GM12874 (cell line): ENCODE measurements around the gene KLK10.

Experiments used
- TF ChIP-seq, protein P1 (sequence below): IDR thresholded peaks from 2 replicates; pipeline ENCODE4 v1.5.1; 2011; ENCODE audit warnings: low read depth, mild to moderate bottlenecking, control low read depth, low read length, moderate library complexity; ENCODE audit not compliant: insufficient read depth

KLK10 gene

DNA sequence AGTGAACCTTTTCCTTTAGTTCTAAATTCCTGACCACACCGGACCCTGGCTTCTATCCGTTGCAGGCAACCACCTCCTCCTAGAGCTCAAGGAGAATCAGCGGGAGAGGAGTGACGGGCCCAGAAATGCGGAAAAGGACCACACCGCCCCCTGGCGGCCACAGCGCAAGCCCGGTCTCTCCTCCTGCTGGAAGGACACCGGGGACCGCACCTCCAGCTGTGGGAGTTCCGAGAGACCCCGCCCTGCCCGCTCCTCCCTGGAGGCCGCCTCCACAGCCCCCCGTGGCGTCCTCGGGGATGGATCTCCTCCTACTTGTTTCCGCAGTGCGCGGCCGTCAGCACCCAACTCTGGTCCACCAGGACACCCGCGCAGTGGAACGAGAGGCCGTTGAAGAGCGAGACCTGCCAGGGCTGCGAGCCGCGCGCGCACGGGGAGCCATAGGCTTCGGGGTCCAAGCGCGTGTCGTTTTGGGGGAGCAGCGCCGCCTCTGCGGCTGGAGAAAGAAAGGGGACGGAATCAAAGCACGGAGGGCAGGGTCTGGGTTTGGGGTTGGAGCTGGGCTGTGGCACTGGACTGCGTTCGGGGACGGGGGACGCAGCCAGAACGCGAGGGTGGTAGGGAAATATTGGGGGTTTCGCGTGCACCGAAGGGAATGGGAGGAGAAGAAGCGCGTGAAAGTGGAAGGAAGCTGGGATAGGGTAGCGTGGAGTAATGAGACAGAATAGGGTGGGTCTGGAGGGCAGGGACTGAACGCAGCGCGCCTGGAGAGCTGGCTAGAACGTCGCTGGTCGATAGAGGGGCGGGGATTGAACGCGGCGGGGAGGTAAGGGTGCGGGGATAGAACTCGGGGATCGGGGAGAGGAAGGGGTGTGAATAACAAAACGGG, 2.5 kb downstream of the KLK10 start:
- TF ChIP-seq, protein P1, sequence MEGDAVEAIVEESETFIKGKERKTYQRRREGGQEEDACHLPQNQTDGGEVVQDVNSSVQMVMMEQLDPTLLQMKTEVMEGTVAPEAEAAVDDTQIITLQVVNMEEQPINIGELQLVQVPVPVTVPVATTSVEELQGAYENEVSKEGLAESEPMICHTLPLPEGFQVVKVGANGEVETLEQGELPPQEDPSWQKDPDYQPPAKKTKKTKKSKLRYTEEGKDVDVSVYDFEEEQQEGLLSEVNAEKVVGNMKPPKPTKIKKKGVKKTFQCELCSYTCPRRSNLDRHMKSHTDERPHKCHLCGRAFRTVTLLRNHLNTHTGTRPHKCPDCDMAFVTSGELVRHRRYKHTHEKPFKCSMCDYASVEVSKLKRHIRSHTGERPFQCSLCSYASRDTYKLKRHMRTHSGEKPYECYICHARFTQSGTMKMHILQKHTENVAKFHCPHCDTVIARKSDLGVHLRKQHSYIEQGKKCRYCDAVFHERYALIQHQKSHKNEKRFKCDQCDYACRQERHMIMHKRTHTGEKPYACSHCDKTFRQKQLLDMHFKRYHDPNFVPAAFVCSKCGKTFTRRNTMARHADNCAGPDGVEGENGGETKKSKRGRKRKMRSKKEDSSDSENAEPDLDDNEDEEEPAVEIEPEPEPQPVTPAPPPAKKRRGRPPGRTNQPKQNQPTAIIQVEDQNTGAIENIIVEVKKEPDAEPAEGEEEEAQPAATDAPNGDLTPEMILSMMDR: peak; percentile 97

DNA sequence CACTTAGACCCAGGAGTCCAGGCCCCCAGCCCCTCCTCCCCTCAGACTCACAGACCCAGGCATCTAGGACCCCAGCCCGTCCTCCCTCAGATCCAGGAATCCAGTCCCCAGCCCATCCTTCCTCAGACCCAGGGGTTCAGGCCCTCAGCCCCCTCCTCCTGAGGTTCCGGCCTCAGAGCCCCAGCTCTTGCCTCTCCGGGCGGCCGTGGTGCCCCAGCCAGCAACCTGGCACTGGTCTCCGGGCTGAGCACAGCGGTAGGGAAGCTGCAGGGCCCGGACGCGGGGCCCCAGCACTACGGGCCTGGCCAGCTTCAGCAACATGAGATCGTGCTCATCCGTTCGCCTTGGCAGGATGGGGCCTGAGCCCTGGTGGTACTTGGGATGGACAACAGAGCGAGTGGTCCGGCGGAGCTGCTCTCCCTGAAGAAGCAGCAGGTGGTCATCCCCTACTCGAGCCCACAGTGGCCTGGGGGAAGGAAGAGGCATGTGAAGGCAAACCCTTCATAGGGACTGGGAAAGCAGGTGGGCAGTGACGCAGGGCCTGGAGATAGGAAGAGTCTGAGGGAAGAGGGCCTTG, 3.7 kb downstream of the KLK10 start:
- TF ChIP-seq, protein P1: no peak

DNA sequence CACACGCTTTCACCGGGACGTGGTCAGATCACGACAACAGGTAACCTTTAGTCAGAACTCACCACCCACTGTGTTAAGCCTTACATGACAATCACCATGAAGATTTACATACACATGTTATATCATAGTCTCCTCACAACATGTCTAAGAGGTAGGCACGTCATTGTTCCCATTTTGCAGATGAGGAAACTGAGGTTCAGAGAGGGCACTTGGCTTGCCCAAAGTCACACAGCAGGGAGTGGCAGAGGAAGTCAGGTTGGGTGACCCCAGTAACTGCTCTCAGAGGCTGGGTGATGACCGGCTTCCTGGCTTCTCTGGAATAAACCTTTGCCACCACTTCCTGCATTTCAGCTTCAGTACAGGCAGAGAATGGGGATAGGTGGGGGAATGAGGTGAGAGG, 5.3 kb downstream of the KLK10 start:
- TF ChIP-seq, protein P1: no peak

DNA sequence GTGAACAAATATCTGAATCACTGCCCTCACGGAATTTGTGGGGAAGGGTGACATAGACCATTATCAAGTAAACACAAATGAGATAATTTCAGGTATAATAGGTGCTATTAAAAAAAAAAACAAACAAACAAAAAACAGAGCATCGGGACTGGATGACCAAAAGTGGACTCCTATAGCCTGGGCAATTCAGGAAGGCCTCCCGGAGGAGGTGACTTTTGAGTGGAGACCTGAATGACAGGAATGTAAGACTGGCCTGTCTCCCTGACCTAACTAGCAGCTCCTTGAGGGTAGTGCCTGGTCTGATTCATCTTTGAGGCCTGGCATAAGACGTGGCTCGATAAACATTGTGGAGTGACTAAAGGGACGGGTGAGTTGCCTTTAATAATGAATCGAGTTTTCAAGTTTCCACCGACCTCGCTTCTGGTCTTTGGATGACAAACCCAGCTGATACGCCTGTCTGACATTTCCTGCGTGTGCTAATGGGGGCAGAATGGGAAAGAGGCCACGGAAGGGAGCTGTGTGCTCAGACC, 6.8 kb downstream of the KLK10 start:
- TF ChIP-seq, protein P1: no peak

DNA sequence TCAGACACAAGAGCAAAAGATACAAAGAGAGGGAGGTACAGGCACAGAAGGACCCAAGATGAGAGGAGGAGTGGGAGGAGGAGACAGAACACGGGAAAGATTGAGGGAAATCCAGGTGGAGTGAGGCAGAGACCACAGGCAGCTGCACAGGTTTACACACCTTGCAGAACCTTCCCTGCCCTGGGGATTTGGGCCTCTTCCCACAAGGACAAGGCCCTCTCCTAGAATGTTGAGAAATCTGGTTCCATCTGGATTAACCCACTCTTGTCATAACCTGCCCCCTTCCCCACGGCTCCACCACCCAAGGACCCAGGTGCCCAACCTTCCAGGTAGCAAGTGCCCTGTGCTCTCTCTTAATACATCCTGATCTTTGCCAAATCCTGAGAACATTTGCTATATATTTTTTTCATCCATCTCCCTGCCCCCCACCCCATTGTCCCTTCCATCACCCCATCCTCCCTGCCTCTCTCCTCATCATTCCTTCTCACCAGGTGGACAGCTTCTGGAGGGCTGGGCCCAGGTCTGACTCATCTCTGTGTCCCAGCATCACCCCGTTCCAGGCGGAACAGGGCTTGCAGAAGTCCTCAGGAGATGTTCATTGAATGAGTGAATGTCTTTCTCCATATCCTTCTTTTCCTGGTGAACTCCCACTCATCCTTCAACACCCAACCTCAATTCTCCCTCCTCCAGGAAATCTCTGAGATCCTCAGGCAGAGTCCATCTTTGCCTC, 9.3 kb downstream of the KLK10 start:
- TF ChIP-seq, protein P1: no peak

DNA sequence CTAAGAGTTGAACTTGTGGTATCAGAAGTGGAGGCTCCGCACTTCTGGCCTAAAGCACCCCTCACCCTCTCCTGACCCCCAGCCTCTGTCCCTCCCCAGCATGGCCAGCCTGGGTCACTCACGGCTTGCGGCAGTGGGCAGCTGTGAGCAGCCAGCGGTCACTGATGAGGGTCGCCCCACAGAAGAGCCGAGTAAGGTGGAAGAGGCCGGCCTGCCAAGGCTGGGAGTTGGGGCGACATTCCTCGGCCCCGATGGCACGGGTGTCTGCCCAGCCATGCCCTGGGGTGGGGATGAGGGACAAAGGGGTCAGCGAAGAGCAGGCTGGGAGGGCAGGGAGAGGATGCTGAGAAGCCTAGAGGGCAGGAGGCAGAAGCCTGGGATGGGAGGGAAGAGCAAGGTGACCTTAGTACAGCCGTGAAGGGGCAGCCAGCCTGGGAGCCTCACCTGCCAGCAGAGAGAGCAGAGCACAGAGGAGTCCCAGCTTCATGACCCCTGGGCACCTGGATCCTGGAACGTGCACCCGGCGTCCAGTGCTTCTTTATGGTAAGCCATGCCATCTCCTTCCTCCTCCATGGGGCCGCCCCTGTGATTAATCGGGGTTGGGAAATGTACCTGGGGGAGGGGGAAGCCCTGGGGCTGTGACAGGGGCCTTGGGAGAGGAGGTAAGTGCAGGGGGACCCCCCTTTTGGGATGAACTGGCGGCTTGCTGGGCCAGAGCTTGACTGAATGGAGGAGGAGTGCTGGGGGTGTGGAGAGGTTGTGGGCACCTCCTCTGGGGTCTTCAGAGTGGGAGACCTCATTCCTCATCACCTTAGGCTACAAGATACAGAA, 10.2 kb downstream of the KLK10 start:
- TF ChIP-seq, protein P1: no peak

DNA sequence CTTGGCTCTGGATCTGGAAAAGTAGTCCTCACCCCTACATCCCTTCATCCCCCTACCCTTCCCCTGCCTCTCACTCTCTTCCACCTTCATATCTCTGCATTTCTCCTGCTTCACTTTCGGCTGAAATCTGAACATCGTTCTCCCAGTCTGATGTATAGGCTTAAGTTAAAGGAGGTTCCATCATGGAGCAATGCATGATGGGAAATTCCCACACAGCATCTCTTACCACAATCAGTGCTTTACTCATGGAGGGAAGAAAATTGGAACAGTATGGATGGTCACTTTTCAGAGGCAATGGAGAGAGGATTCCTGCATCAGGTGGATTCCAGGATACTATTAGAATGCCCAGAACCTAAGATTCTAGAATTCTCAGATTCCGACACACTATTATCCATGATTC, 12.0 kb downstream of the KLK10 start:
- TF ChIP-seq, protein P1: no peak
